ENCODE results near the gene PPP4R4.

DNA sequence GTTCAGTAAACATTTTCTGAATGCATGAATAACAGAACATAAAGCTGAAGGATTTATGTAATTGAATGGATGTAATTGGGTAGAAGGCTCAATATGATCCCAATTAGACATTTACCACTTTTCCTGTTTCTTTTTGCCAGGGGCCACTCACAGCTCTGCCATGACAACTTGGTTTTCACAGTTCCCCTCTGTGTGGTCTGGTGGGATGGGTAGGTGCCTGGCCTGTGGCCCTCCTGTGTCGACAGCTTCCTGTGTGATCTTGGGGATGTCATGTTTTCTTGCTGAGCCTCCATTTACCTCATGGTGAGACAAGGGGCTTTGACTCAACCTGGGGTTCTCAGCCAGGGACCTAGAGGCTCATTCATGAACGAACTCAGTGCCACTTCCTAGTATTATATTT, 131.5 kb downstream of the PPP4R4 start:
- TF ChIP-seq, protein P1, sequence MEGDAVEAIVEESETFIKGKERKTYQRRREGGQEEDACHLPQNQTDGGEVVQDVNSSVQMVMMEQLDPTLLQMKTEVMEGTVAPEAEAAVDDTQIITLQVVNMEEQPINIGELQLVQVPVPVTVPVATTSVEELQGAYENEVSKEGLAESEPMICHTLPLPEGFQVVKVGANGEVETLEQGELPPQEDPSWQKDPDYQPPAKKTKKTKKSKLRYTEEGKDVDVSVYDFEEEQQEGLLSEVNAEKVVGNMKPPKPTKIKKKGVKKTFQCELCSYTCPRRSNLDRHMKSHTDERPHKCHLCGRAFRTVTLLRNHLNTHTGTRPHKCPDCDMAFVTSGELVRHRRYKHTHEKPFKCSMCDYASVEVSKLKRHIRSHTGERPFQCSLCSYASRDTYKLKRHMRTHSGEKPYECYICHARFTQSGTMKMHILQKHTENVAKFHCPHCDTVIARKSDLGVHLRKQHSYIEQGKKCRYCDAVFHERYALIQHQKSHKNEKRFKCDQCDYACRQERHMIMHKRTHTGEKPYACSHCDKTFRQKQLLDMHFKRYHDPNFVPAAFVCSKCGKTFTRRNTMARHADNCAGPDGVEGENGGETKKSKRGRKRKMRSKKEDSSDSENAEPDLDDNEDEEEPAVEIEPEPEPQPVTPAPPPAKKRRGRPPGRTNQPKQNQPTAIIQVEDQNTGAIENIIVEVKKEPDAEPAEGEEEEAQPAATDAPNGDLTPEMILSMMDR (IDR thresholded peaks at IDR 0.05; ENCODE audit: insufficient read depth, low read length) = no peak
- no peak for TF ChIP-seq POLR2AphosphoS5 (IDR thresholded peaks at IDR 0.05; ENCODE audit: low read depth)
- no peak for TF ChIP-seq GABPA (IDR thresholded peaks at IDR 0.05; ENCODE audit: low read depth)
- TF ChIP-seq, protein P2, sequence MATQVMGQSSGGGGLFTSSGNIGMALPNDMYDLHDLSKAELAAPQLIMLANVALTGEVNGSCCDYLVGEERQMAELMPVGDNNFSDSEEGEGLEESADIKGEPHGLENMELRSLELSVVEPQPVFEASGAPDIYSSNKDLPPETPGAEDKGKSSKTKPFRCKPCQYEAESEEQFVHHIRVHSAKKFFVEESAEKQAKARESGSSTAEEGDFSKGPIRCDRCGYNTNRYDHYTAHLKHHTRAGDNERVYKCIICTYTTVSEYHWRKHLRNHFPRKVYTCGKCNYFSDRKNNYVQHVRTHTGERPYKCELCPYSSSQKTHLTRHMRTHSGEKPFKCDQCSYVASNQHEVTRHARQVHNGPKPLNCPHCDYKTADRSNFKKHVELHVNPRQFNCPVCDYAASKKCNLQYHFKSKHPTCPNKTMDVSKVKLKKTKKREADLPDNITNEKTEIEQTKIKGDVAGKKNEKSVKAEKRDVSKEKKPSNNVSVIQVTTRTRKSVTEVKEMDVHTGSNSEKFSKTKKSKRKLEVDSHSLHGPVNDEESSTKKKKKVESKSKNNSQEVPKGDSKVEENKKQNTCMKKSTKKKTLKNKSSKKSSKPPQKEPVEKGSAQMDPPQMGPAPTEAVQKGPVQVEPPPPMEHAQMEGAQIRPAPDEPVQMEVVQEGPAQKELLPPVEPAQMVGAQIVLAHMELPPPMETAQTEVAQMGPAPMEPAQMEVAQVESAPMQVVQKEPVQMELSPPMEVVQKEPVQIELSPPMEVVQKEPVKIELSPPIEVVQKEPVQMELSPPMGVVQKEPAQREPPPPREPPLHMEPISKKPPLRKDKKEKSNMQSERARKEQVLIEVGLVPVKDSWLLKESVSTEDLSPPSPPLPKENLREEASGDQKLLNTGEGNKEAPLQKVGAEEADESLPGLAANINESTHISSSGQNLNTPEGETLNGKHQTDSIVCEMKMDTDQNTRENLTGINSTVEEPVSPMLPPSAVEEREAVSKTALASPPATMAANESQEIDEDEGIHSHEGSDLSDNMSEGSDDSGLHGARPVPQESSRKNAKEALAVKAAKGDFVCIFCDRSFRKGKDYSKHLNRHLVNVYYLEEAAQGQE (IDR thresholded peaks at IDR 0.05; ENCODE audit: insufficient replicate concordance, low read depth) = no peak

All from HL-60 (cell line).